GM12878 (cell line): ENCODE data around the gene MGA. TPM values are rescaled to one million over a fixed set of nuclear protein-coding genes. Genes with fewer than 3 reads are reported as not detected.

Source experiments
- ATAC-seq: fragments of 200-7000 bp; cut with Tn5 transposase; 3 replicates; pipeline ENCODE4 v1.9.1; 2020; ENCODE audit warnings: mild to moderate bottlenecking, moderate library complexity
- BruUV-seq: library from RNA; stranded (reverse); fragments of 400-500 nt; replicated peaks from 2 replicates; lab custom pipeline; 2021; lab: Mats Ljungman, UMichigan
- CTCF ChIA-PET: fragments of 300-600 bp; sonication (Branson Sonifier 250); formaldehyde crosslinking; extraction: SDS; loops from one replicate; lab custom pipeline; 2021; ENCODE audit warnings: inconsistent platforms; lab: Yijun Ruan, JAX
- POLR2A ChIA-PET: fragments of 350-600 bp; formaldehyde crosslinking; extraction: SDS; loops from one replicate; lab custom pipeline; 2021; ENCODE audit warnings: inconsistent platforms; lab: Charles Lee
- RAD21 ChIA-PET: fragments of 300-600 bp; sonication (Branson Sonifier 250); formaldehyde crosslinking; loops from one replicate; lab custom pipeline; 2023; ENCODE audit warnings: antibody characterized with exemption; ENCODE audit not compliant: unreplicated experiment; lab: Charles Lee
- SMC1A ChIA-PET: fragments of 300-600 bp; sonication (Branson Sonifier 250); formaldehyde crosslinking; loops from one replicate; lab custom pipeline; 2023; ENCODE audit not compliant: unreplicated experiment, uncharacterized antibody; lab: Charles Lee
- DNase-seq: peaks from one replicate; pipeline ENCODE4 v3.0.0-alpha.2; 2011; ENCODE audit warnings: low read depth, low spot score
- FAIRE-seq: peaks from 3 replicates; lab custom pipeline; 2011; peaks lifted over from hg19 to GRCh38; lab: Jason Lieb, UNC
- H2AFZ ChIP-seq: 2 replicates; pipeline ENCODE4 v1.6.0; 2011; ENCODE audit warnings: low read depth, low read length, control low read depth; ENCODE audit not compliant: control insufficient read depth
- H3K27ac ChIP-seq: 2 replicates; pipeline ENCODE4 v1.5.1; 2011; ENCODE audit warnings: control low read depth; ENCODE audit not compliant: control insufficient read depth, insufficient read depth
- H3K27me3 ChIP-seq, 2 experiments: replicated peaks in 1 of 2; 2 replicates each; pipeline versions ENCODE4 v1.6.0 to v1.6.1; 2011; ENCODE audit warnings: low read length in 1 of 2; ENCODE audit not compliant: control insufficient read depth in 2 of 2, insufficient read depth in 2 of 2
- H3K36me3 ChIP-seq, 2 experiments: 2 replicates each; pipeline ENCODE4 v1.5.1; 2011; ENCODE audit warnings: low read length in 1 of 2; ENCODE audit not compliant: control insufficient read depth in 2 of 2, insufficient read depth in 2 of 2
- H3K4me1 ChIP-seq: 2 replicates; pipeline ENCODE4 v1.6.1; 2011; ENCODE audit warnings: mild to moderate bottlenecking, low read length, moderate library complexity, mixed read lengths; ENCODE audit not compliant: control insufficient read depth, insufficient read depth
- H3K4me2 ChIP-seq: 2 replicates; pipeline ENCODE4 v1.6.0; 2011; ENCODE audit warnings: control low read depth; ENCODE audit not compliant: control insufficient read depth, insufficient read depth
- H3K4me3 ChIP-seq: fragments of 200-600 bp; sonication (generic); 2 replicates; pipeline ENCODE4 v1.5.1; 2016
- H3K79me2 ChIP-seq: 2 replicates; pipeline ENCODE4 v1.6.0; 2011; ENCODE audit warnings: low read length; ENCODE audit not compliant: control insufficient read depth, insufficient read depth
- H3K9ac ChIP-seq: 2 replicates; pipeline ENCODE4 v1.8.0; 2011; ENCODE audit warnings: low read length, control low read depth, mixed read lengths; ENCODE audit not compliant: control insufficient read depth, insufficient read depth
- H3K9me3 ChIP-seq: replicated peaks from 3 replicates; pipeline ENCODE4 v1.5.1; 2011; ENCODE audit warnings: mild to moderate bottlenecking, low read length; ENCODE audit not compliant: control insufficient read depth, insufficient read depth
- H4K20me1 ChIP-seq: 2 replicates; pipeline ENCODE4 v1.6.0; 2011; ENCODE audit not compliant: control insufficient read depth, insufficient read depth
- FOS ChIP-seq: IDR thresholded peaks from 3 replicates; pipeline ENCODE4 v1.6.1; 2011; ENCODE audit warnings: borderline replicate concordance; ENCODE audit not compliant: insufficient read length; ENCODE audit errors: extremely low read depth
- FOXK2 ChIP-seq: fragments of 450-650 bp; IDR thresholded peaks from 2 replicates; pipeline ENCODE4 v1.6.1; 2017; ENCODE audit warnings: mild to moderate bottlenecking, moderate library complexity
- HCFC1 ChIP-seq: fragments of 150-350 bp; IDR thresholded peaks from 2 replicates; pipeline ENCODE4 v1.6.1; 2014; ENCODE audit warnings: low read length
- IKZF1 ChIP-seq: fragments of 450-650 bp; conservative IDR thresholded peaks from 2 replicates; pipeline ENCODE4 v1.6.1; 2017; ENCODE audit warnings: antibody characterized with exemption, mild to moderate bottlenecking
- PML ChIP-seq: IDR thresholded peaks from 2 replicates; pipeline ENCODE4 v1.6.1; 2012; ENCODE audit warnings: low read length, inconsistent platforms
- POLR2A ChIP-seq: IDR thresholded peaks from 2 replicates; pipeline ENCODE4 v1.6.1; 2011; ENCODE audit warnings: low read depth, mild to moderate bottlenecking, low read length
- PRDM15 ChIP-seq: fragments of 450-650 bp; formaldehyde crosslinking; IDR thresholded peaks from 2 replicates; pipeline ENCODE4 v1.4.0; 2020; ENCODE audit warnings: mild to moderate bottlenecking, moderate library complexity
- RAD51 ChIP-seq: fragments of 450-650 bp; IDR thresholded peaks from 2 replicates; pipeline ENCODE4 v1.6.1; 2016; ENCODE audit warnings: moderate library complexity, mild to moderate bottlenecking, inconsistent platforms
- RBBP5 ChIP-seq: fragments of 200-600 bp; sonication (generic); conservative IDR thresholded peaks from 2 replicates; pipeline ENCODE4 v1.6.1; 2016
- SIN3A ChIP-seq: IDR thresholded peaks from 2 replicates; pipeline ENCODE4 v1.6.1; 2012; ENCODE audit warnings: low read depth, low read length, improper control_type of control experiment
- TCF7 ChIP-seq: IDR thresholded peaks from 2 replicates; pipeline ENCODE4 v1.6.1; 2014; ENCODE audit warnings: antibody characterized with exemption, borderline replicate concordance
- WGBS: methylation state at CpG from one replicate; pipeline ENCODE4 v1.1.6; 2016; ENCODE audit warnings: low lambda C conversion rate; ENCODE audit not compliant: insufficient replicate concordance, insufficient coverage; ENCODE audit errors: missing lambda C conversion rate; 5-methylcytosine and 5-hydroxymethylcytosine counted together
- in situ Hi-C: fragments of 300-500 bp; cut with MboI; formaldehyde crosslinking; loops from 9 replicates; pipeline ENCODE4 v1.14.3; 2018; ENCODE audit warnings: mixed read lengths
- intact Hi-C: fragments of 100-400 bp; cut with micrococcal nuclease; formaldehyde crosslinking; loops from one replicate; pipeline ENCODE4 v1.14.2; 2022; ENCODE audit not compliant: unreplicated experiment
- polyA plus RNA-seq, 11 experiments: library from polyadenylated mRNA; depleted of rRNA in 4 of 11; unstranded in 6 of 11; stranded (reverse) in 5 of 11; fragments of >200 nt; fragmentation: Nextera tagmentation in 4 of 11; fragmentation: Illumina TruSeq in 1 of 11; extraction: Ambion mirVana in 4 of 11; extraction: Trizol in 1 of 11; gene quantifications; 1 replicate in 1 of 11; 2 replicates in 10 of 11; pipeline versions ENCODE4 v1.2.1 to v1.2.3, GENCODE V29; 2011 to 2016; ENCODE audit warnings: inconsistent platforms in 2 of 11, missing spikeins in 2 of 11, low read depth in 1 of 11
- total RNA-seq, 4 experiments: library from RNA; depleted of rRNA in 3 of 4; stranded (reverse); fragments of >200 nt in 3 of 4; fragmentation: Illumina TruSeq in 1 of 4; extraction: Trizol in 1 of 4; gene quantifications; 2 replicates each; pipeline versions ENCODE4 v1.2.1 to v1.2.3, GENCODE V29; 2013 to 2021
- TF ChIP-seq, protein P1 (sequence below): fragments of 450-650 bp; IDR thresholded peaks from 2 replicates; pipeline ENCODE4 v1.6.1; 2016; ENCODE audit warnings: mild to moderate bottlenecking

The MGA gene
- total and polyA plus RNA-seq, 10 of the 15 experiments (the other 5 are each of a cell fraction or from before 2014, with no cell fraction given), result 2.6 to 29.6 (median 17.0) TPM

GRCh38 chr15:41812820-41813375, 152.7 kb downstream of the MGA start:
- DNase-seq (no peak), FAIRE-seq (no peak), ATAC-seq (no peak)
- Histone ChIP-seq H3K9ac (no peak overlapping the region), H3K4me3 (no peak overlapping the region), H3K4me2 (no peak overlapping the region), H3K27ac (no peak overlapping the region), H4K20me1 (no peaks in the 10 kb centered on the region), H3K79me2 (no peaks in the 10 kb centered on the region), H3K36me3 (peaks cover 0 to 18% of the 10 kb centered on the region in 2 experiments; a peak in 3 of 4 replicates), H3K4me1 (no peaks in the 10 kb centered on the region), H2AFZ (no peak overlapping the region), H3K9me3 (no peaks in the 10 kb centered on the region), H3K27me3 (no peaks in the 10 kb centered on the region)
- ChIA-PET CTCF (interaction anchor here (1.4 to 6.3 kb wide), 8 partner anchors 17 to 347 kb away, joined by 4 to 365 read pairs (median 23); partner anchors contain the start of gene MAPKBP1), SMC1A (interaction anchor here (1.2 to 8.3 kb wide), 3 partner anchors 13 to 45 kb away, joined by 4 to 268 read pairs (median 7); partner anchors contain the start of gene MAPKBP1), POLR2A (interaction anchor here (0.8 kb wide), 1 partner anchor 38 kb away, joined by 3 read pairs; the partner anchor contains the start of gene MAPKBP1), RAD21 (interaction anchor here (0.5 to 12.6 kb wide), 6 partner anchors 39 to 347 kb away, joined by 3 to 305 read pairs (median 5); partner anchors contain the start of gene MAPKBP1)
- TF ChIP-seq PRDM15 (no peak), IKZF1 (no peak), HCFC1 (no peak), PML (no peak), RAD51 (no peak), POLR2A (no peak), SIN3A (no peak), TCF7 (no peak), RBBP5 (no peak), FOS (no peak), FOXK2 (no peak)
- TF ChIP-seq, protein P1, sequence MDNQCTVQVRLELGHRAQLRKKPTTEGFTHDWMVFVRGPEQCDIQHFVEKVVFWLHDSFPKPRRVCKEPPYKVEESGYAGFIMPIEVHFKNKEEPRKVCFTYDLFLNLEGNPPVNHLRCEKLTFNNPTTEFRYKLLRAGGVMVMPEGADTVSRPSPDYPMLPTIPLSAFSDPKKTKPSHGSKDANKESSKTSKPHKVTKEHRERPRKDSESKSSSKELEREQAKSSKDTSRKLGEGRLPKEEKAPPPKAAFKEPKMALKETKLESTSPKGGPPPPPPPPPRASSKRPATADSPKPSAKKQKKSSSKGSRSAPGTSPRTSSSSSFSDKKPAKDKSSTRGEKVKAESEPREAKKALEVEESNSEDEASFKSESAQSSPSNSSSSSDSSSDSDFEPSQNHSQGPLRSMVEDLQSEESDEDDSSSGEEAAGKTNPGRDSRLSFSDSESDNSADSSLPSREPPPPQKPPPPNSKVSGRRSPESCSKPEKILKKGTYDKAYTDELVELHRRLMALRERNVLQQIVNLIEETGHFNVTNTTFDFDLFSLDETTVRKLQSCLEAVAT, result no peak
- BruUV-seq, result no TSS peak
- WGBS, result 70% methylated on average over 11 of the region's 11 CpGs
- in situ Hi-C loops, result loop anchor here (5.0 kb wide), 1 partner anchor 41 kb away; the partner anchor contains the start of gene MAPKBP1
- intact Hi-C loops, result loop anchor here (5.0 to 10.0 kb wide), 3 partner anchors 118 to 346 kb away; no protein-coding TSS in a partner anchor
